Measurements from ENCODE around the gene BRSK2.

The BRSK2 gene

DNA sequence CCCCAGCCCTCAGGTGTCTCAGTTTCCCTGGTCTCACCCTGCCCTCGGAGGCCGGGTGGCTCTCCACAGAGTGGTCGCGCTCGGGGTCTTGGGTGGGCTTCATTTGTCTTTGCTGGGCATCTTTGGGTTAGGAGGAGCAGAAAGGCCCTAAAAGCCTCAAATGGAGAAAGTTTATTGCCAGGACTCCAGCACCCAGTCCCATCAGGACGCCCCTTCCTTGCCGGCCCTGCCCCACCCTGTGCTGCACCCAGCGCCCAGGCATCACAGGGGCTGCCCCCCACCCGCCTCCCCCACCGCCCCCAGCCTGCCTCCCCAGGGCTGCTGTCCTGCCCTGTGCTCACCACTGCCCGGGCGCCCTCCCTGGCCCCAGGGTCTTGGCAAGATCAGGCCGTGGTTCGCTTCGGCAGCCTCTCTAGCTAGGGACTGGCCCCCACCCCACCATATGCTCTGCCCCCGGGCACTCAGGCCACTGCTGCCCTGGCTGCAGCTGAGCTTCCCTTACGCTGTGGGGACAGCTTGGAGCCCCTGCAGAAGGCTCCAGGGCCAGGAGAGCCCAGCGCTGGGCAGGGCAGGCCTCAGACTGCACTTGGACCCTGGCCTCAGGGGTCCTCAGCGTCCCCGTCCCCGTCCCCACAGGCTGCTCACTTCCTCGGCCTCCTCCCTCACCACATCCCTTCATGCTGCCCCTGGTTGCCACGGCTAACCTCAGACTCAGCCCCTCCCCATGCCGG lies 65.5 kb downstream of the BRSK2 start:
- DNase-seq: no peak

DNA sequence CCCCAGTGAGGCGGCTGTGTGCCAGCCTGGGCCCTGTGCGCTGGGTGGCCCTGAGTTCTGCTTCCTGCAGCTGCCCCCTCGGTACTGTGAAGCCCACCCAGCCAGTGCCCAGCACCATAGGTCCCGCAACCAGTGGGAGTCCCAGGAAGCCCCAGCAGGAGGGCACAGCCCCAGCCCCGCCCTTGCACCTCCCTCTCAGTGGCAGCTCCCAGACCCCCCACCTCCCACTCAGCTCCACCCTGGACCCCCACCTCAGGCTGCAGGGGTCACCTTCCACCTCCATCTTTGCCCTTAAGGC lies 66.0 kb downstream of the BRSK2 start:
- no peak for DNase-seq

DNA sequence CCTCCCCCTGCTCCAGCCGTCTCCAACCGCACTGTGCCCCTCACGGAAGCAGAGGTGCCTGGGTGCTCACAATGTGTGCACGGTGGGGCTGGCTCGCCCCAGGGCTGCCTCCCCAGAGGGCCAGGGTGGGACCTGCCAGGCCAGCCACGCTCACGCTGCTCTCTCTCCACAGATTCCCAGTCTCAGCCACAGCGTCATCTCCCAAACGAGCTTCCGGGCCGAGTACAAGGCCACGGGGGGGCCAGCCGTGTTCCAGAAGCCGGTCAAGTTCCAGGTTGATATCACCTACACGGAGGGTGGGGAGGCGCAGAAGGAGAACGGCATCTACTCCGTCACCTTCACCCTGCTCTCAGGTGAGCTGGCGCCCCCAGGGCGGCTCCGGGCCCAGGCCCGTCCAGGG lies 66.4 kb downstream of the BRSK2 start:
- DNase-seq: no peak

DNA sequence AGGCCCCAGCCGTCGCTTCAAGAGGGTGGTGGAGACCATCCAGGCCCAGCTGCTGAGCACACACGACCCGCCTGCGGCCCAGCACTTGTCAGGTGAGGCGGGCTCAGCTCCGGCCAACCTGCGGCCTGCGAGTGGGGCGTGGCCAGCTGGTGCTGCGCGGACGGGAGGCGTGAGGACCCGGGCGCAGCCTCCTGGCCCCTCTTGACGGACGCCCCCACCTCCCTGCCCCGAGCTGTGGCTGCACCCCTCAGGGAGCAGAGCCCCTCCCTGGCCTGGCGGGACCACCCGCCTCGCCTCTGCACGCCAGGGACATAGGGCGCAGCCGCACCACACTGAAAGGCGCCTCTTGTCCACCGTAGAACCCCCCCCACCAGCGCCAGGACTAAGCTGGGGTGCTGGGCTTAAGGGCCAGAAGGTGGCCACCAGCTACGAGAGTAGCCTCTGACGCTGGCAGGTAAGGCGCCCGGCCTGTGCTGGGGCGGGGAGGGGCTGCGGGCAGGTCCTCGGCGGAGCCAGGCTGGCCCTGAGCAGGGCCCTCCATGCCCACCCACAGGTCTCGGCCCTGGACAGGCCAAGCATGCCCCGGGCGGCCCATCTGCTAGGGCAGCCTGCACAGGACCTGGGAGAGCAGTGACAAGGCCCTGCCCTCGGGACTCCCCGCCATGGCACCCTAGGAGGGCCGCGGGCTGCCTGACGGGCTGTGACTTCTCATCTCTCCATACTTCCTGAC lies 67.0 kb downstream of the BRSK2 start:
- no peak for DNase-seq

DNA sequence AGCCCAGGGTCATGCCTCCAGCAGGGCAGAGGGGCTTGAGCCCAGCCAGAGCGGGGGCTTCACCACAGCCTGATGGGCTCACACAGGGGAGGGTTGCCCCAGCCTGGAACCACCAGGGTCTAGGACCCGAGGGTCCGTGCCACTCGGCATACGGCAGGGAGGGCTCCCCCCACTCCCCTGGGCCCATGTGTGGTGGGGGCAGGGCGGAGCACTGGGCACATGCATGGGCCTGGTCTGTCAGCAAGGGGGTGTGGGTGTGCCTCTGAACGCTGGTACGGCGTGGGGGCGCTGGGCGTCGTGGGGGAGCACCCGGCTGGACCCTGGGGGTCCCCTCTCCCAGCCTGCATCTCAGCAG lies 67.6 kb downstream of the BRSK2 start:
- no peak for DNase-seq

DNA sequence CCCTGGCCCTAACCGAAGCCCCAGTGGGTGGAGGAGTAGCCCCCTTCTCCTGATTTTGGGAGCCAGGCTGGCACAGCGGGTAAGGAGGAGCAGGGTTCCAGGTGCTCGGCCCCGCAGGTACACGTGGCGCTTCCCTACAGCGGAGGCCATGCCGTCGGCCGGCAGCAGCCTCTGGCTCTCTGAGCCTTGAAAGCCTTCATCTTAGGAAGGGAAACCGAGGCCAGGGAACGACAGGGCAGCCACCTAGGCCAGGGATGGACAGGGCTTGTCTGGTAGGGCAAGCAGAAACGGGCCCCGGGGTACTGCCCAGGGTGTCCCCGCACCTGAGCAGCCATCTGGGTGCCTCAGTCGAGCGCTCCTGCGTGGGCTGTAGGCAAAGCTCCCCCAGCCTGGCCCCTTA lies 68.1 kb downstream of the BRSK2 start:
- no peak for DNase-seq

DNA sequence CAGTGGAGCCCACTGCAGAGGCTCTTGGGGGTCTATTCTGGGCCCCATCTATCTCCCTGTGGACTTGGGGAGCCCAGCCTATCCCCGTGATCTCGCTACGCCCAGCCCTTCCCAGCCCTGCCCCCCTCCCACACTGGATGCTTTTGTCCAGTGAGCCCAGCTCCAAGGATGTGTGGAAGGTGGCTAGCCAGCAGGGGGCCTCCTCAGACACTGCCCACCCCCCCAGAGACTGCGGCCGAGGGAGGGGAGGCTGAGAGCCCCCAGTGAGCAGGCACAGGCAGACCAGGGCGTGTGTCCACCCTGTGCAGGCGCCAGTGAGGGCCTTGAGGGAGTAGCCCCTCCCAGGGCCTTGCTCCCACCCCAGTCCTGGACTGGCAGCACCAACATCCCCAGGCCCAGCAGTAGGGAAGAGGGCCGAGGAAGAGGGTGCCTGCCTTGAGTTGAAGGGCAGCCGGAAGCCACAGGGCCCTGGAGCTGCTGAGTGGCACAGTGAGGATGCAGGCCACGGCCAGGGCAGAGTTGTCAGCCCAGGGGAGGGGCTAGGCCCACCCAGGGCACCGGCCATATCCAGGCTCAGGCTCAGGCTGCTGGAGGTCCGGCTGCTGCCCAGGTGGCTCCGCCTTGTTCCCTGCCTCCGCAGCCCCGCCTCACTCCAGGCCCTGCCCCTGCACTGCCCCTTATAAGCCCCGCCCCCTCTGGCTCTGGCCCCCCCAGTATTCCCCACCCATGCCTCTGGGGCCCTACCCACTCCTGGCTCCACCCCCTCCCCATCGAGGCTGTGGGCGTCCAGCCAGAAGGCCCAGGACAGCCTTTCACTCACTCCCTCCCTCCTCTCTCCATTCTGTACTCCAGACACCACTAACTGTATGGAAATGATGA lies 68.8 kb downstream of the BRSK2 start:
- peak in 1 of 2 experiments; percentile 17 for DNase-seq

DNA sequence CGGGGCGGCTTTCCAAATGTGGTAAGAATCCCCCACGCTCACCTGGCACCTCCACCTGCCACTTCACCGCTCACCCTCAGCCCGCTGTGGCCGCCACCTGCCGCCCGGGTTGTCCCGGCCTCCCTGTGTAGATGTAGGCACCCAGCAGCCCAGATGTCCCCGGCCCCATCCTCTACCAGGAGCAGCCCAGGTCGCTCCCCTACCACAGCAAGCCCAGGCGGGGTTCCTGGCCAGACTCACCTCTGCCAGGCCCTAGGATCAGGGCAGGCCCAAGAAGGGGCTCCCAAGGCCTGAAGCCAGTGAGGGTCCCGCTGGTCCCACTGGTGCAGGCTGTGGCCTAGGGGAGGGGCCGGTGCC lies 69.5 kb downstream of the BRSK2 start:
- no peak for DNase-seq

DNA sequence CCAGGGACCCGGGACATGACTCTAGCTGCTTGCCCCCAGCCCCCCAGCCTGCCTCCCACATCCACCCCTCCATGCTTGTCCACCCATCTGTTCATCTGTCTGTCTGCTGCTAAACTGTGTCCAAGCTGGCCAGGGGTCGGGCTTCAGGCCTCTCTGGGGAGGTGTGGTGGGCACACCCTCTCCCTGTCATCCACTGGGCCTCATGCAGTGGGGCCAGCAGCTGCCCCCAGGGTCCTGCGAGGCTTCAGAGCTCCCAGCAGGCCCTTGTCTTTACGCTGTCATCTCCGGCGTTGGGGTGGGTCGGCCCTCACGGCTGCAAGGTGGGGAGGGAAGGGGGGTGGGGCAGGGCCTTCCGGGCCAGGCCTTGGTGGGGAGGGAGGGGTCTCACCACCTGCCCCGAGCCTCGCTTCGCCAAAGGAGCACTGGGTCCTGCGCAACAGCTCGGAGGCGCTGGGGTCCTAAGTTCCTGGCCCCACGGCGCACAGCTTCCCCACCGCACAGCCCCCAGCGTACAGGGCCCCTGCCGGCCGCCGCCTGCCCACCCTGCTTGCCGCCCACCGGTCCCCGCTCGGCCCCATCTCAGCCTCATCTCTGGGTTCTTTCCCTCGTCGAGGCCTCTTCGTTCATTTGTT lies 70.1 kb downstream of the BRSK2 start:
- no peak for DNase-seq

DNA sequence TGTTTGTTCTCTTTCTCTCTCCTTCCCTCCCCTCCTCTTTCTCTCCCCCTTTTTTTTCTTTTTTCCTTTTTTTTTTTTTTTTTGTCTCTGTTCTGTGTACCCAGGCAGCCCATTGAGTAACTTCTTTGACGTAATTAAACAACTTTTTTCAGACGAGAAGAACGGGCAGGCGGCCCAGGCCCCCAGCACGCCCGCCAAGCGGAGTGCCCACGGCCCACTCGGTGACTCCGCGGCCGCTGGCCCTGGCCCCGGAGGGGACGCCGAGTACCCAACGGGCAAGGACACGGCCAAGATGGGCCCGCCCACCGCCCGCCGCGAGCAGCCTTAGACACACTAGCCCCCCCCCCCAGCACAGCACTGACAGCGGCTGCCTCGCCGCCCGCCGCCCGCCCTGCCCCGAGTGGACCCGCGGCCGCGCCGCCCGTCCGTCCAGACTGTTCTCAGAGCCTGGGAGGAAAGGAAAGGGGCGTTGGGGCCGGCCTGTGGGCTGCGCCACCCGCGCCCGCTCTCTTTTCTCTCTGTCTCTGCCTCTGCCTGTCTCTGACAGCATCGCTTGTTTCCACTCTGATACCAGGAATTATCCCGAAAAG lies 70.8 kb downstream of the BRSK2 start:
- no peak for DNase-seq

DNA sequence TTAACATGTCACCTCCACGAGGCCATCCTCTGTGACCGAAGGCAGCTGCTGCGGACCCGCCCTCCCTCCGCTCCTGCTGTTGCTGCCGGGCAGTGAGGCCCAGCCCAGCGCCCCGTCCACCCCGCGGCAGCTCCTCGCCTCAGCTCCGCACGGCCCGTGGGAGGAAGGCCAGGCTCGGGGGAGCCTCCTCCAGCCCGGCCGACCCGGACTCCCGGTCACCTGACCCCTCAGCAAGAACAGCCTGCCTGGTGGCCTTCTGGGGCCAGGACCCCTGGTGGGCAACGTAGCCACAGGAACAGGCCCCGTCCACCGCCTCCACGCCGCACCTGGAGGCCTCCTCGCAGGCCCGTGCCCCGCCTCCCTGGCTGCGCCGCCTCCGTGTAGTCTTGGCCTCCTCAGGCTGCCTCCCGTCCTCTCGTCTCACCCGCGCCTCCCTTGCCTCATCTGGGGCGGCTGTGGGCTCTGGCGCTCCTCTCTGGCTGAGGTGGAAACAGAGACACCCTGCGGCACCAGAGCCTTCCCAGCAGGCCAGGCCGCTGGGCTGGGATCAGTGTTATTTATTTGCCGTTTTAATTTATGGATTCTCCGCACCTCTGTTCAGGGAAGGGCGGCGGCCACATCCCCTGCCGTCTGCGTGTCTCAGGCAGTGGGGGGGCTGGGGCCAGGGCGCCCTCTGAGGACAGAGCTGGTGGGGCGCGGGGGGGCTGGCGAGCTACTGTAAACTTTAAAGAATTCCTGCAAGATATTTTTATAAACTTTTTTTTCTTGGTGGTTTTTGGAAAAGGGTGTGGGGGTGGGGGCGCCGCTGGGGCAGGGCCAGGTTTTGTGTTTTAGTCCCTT lies 71.5 kb downstream of the BRSK2 start:
- DNase-seq: no peak

DNA sequence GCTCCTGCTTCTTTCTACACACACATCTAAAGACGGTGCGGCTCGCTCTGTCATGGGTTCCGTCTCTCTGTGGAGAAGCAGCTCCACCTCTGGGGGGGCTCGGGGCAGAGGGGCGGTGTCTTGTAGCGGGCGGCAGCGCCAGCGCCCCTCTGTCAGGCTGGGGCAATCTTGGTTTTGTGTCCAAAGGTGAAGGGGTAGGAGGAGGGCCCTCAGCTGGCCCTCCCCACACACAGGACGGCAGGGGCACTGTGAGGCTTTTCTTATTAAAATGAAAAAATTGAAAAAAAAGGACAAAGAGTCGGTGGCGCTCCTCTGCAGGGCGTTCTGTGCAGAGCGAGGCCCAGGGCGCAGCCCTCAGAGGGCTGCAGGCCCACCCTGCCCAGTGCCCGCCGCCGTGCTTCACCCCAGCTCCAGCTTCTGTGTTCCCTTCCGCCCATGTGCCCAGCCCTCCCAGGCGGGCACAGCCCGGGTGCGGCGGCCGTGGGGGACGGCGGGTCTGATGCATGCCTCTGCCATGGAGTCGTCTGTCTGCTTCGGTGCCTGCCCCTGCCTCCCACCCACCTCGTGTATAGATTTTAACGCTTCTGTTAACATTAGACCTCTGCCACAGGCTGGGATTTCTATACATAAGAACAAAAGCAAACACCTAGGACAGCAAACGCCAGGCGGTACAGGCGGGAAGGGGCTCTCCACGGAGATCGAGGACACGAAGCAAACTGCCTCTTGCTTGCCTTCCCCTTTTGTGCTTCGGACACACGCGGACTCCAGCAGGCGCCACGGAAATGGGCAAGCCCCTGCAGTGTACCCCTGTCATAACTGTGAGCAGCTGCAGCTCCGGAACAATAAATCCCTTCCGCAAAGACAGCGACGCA lies 72.3 kb downstream of the BRSK2 start:
- DNase-seq: no peak

DNA sequence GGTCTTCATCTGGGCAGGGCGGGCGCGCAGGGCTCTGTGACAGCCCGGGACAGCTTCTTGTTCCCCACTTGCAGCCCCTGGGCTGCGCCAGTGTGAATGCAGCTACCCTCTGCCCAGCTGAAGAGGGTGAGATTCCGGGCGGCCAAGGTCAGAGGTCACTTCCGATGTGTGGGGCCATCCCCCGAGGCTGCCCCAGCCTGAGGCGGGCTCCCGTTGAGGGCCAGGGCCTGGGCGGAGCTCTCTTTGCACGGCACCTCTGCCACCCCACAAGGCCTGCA lies 72.9 kb downstream of the BRSK2 start:
- no peak for DNase-seq

DNA sequence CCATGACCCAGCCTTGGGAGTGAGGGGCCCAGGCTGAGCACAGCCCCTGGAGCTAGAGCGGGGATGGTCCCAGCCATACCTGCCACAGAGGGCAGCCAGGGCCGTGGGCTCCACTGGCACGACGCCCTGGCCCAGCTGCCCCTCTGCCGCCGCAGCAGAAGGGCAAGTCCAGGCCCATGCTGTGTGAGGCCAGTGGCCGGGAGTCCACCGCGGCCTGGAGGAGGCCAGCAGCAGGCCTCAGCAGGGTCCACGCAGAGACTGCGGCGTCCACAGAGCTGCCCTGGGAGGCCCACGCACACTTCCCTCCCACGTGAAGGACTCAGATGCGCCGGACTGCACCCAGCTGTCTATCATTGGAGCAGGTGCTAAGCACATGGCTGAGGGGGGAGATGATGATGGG lies 73.3 kb downstream of the BRSK2 start:
- DNase-seq: no peak

DNA sequence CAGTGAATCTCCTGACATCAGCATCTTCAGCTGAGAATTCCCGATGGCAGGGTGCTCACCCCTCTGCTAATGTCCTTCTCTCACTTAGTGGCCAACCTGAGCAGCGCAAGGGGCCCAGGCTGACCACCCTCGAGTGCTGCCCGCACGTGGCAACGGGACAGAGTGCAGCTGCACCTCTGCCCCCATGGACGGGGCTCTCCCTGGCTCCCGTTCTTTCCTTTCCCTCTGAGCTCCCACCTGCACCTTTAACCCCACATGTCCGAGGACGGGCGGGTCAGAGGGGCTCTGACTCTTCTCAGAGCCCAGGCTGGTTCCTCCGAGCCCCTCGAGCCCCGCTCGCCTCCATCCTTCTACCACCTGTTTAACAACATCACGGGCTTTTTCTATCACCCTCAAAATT lies 77.0 kb downstream of the BRSK2 start:
- DNase-seq: no peak

DNA sequence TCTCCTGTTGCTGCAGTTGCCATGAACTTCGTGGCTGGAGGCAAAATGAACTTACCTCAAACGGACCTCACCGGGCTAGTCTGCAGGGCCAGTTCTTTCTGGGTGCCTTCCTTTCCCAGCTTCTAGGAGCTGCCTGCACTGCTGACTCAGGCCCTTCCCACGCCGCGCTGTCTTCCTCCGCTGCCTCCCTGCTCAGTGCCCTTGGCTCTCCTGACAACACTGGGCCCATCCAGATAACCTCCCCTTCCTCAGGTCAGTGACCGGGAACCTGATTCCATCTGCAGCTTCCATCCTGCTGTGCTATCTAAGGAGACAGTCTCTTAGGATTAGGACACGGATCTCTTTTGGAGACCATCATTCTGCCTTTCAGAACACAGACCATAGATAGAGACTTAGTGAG lies 77.5 kb downstream of the BRSK2 start:
- no peak for DNase-seq

DNA sequence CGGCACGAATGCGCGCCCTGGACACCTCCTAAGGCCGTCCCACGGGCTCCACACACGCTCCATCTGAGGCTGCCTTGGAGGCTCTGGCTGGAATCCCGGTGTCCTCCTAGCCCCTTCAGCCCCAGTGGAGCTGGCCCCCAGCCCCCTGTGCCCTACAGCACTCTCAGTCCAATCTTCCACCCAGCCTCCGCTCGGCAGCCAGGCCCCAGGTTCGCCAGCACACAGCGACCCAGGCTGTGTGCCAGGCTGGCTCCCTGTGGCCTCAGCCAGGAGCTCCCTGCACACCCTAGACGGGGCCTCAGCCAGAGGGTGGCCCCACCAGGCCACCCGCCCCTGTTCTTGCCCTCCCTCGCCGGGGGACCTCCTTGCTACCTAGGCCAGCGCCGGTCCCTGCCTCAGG lies 78.3 kb downstream of the BRSK2 start:
- no peak for DNase-seq

DNA sequence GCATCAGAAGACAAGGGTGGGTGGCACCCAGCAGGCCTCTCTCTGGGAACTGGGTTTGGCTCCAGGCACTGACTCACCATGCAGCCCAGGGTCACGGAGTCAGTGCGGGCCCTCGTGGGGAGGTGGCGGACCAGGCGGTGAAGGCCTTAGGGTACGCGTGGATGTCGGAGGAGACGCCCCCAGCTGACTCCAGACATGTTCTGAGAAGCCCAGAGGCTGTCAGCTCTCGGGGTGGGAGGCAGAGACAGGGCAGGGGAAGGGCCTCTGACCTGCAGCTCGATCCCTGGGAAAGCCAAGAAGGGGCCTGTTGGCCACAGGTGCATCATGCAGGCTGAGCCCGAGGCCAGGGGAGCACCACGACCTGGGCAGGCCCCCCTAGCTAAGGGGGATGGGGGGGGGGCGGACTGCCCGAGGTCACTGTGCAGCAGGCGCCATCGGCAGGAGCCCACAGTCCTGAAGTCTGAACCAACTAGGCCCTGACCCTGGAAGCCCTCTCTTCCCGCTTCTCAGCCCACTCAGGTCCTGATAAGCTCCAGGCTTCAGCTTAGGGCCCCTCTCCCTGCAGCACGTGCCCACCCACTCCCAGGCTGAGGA lies 78.8 kb downstream of the BRSK2 start:
- DNase-seq: no peak

DNA sequence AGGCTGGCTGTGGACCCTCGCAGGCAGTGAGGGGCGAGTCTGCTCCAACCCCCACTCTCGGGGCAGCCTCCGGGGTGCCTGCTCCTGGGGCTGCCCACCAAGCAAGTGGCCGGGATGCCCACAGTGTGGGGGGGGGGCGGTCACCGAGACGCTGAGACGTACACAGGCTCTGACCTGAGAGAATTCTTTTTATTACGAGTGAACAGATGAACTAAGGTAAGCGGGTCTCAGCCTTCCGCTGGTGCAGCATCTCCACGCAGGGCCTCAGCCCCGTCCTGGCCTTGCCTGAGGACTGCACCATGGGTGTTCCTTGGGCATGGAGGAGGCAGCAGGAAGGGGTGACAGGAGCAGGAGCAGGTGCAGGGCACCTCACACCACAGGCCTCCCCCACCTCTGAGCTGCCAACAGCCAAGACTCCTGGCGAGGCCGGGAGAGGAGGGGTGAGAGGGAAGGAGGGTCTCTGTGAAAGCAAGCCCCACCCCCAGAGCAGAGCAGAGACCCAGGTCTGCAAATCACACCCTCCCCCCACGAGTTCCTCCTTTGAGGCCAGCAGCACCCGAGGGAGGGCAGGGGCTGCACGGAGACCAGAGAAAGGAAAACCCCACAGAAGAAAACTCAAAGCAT lies 79.7 kb downstream of the BRSK2 start:
- DNase-seq: no peak

DNA sequence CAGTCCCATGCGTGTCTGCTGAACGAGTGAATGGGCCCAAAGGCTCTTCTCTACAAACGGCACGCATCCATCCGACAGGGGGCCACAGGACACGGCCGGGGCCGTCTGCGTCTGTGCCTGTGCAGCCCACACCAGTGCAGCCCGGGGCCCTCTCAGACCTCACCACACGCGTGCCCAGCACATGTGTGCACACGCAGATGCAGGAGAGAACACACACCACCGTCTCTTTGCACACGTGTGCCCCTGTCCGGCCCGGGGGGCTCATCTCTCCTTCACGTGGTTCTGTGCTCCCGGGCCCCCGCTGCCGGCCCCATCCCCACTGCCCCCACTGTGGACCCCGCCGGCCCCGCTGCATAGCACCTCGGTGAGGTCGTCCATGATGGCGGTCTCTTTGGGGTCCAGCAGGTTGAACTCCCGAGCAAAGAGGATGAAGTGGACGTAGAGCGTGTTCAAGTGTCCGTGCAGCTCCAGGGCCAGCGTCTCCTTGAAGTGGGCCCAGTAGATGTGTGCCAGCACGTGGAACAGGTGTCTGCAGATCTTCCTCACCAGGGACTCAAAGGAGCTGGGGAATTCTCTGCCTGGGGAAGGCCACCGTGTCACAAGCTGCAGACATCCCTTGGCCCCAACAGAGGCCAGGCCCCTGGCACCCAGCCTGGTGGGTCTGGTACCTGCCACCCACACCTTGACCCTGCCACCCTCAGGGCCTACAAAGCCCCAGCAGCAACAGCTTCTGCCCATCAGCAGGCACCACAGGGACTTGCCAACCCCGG lies 80.4 kb downstream of the BRSK2 start:
- no peak for DNase-seq
